Central memory CD4-positive, alpha-beta T cell (primary cell): ENCODE results near the gene DGKE.

ENCODE experiments used
- DNase-seq: peaks from one replicate; pipeline ENCODE4 v3.0.0; 2022

The DGKE gene

GRCh38 chr17:56891751-56892150 is 57.8 kb downstream of the DGKE start:
- peak; percentile 28 for DNase-seq

GRCh38 chr17:56892333-56892732 is 58.4 kb downstream of the DGKE start:
- DNase-seq = no peak

GRCh38 chr17:56893503-56893902 is 59.6 kb downstream of the DGKE start:
- no peak for DNase-seq

- DNase-seq = no peak
Measured at GRCh38 chr17:56894859-56895455, 61.0 kb downstream of the DGKE start.

GRCh38 chr17:56896217-56896967 is 62.4 kb downstream of the DGKE start:
- DNase-seq = no peak

GRCh38 chr17:56896968-56897359 is 63.0 kb downstream of the DGKE start:
- no peak for DNase-seq

- no peak for DNase-seq
Measured at GRCh38 chr17:56897646-56898424, 63.9 kb downstream of the DGKE start.

- no peak for DNase-seq
Measured at GRCh38 chr17:56898874-56899273, 64.9 kb downstream of the DGKE start.

- no peak for DNase-seq
Measured at GRCh38 chr17:56899403-56899802, 65.5 kb downstream of the DGKE start.

GRCh38 chr17:56902348-56902747 is 68.4 kb downstream of the DGKE start:
- DNase-seq = no peak

- no peak for DNase-seq
Measured at GRCh38 chr17:56903560-56903959, 69.6 kb downstream of the DGKE start.

- DNase-seq = peak; percentile 17
Measured at GRCh38 chr17:56908001-56908542, 74.1 kb downstream of the DGKE start.

- no peak for DNase-seq
Measured at GRCh38 chr17:56909742-56910508, 76.0 kb downstream of the DGKE start.

- DNase-seq = no peak
Measured at GRCh38 chr17:56910509-56911235, 76.7 kb downstream of the DGKE start.

- DNase-seq = no peak
Measured at GRCh38 chr17:56912105-56912999, 78.4 kb downstream of the DGKE start.

GRCh38 chr17:56913000-56913311 is 79.0 kb downstream of the DGKE start:
- DNase-seq = no peak

- DNase-seq = no peak
Measured at GRCh38 chr17:56913353-56913866, 79.5 kb downstream of the DGKE start.

GRCh38 chr17:56913867-56914580 is 80.1 kb downstream of the DGKE start, which contains the start of gene TRIM25:
TSS of gene TRIM25 (minus strand) at chr17:56914049. CDS start at chr17:56913988, 61 bp downstream.
- peak; percentile 75 for DNase-seq

- no peak for DNase-seq
Measured at GRCh38 chr17:56914581-56915273, 80.8 kb downstream of the DGKE start.
